ENCODE measurements around the gene COL1A2. TPM values are rescaled to one million over a fixed set of nuclear protein-coding genes. Genes with fewer than 3 reads are reported as not detected.

The COL1A2 gene
- polyA plus RNA-seq, 6 donors from 2014 or later, result 0.41 TPM; not detected in 5

DNA sequence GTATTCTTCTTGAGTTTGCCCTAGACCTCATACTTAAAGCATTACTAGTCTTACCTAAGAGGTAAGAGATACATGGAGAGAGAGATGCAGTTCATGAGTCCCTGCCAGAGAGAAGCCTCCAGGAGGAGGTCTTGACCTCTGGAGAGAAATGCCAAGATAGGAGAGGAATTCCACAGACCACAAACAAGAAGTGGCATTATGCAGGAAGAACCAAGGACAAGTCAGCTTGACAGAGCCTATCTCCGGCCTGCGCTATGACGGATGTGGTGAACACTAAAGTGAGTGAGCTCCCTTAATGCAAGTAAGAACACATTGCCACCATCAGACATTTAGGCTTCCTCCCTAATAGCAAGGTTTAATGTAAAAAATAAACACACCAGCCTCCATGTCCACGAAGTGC lies 27.9 kb upstream of the COL1A2 start:
- Mint-ChIP-seq H3K27ac (peak overlapping the region in 1 of 6 donors; percentile 48), H3K4me1 (no peaks in the 10 kb centered on the region), H3K36me3 (no peaks in the 10 kb centered on the region), H3K4me3 (peak overlapping the region in 2 of 8 donors; percentile 23 to 34), H3K9me3 (peaks cover 0 to 6% (median 3%) of the 10 kb centered on the region in 7 donors), H3K27me3 (peaks cover 0 to 31% (median 9%) of the 10 kb centered on the region in 3 donors)
- DNase-seq, result no peak
- no peak for ATAC-seq (ENCODE audit: low read depth in 2 of 2)

DNA sequence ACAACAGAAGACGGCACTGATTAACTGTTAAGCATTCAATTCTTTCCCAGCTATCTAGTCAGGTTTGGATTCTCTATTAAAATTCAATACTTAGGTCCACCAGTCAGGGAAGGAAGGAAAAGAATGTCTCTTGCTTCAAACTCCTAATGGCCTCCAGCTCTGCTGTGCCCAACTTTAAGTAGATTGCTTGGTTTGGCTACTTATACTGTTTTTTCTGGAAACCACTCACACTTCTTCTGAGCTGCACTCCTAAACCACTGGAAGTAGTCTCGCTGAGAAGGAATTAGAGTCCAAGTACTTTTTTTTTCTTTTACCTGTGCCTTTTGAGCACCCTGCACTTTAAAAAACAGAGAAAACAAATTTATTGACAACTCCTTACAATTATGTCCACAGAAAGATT lies 26.7 kb upstream of the COL1A2 start:
- H3K27ac Mint-ChIP-seq, result no peak overlapping the region
- H3K36me3 Mint-ChIP-seq, result no peaks in the 10 kb centered on the region
- DNase-seq, result no peak
- H3K4me3 Mint-ChIP-seq, result no peak overlapping the region
- no peak for ATAC-seq (ENCODE audit: low read depth in 2 of 2)
- peaks cover 0 to 4% (median 0%) of the 10 kb centered on the region in 7 donors for H3K9me3 Mint-ChIP-seq
- H3K27me3 Mint-ChIP-seq, result peaks cover 0 to 30% (median 5%) of the 10 kb centered on the region in 3 donors
- no peaks in the 10 kb centered on the region for H3K4me1 Mint-ChIP-seq

DNA sequence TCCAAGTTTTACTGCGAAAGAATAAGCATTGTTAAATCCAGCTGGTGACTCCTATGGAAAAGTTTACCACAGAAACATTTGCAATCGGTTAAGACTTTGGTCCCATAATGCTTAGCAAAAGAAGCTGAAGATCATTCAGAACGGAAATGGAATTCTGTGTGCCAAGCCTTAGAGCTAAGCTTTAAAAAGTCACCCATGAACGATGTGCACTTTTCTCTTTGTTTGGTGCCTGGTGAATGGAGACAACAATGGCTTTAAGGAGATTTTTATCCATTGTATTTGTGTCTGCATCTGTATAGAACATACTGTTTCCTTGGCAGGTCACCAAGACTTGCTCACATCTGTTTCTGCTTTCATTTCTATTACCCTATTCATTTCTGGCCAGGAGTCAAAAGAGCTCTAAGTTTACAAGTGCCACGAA lies 26.3 kb upstream of the COL1A2 start:
- H3K27me3 Mint-ChIP-seq, result peaks cover 0 to 30% (median under 1%) of the 10 kb centered on the region in 3 donors
- DNase-seq (no peak), ATAC-seq (ENCODE audit: low read depth in 2 of 2) (no peak)
- no peaks in the 10 kb centered on the region for H3K4me1 Mint-ChIP-seq
- H3K4me3 Mint-ChIP-seq, result no peak overlapping the region
- peak overlapping the region in 1 of 6 donors; percentile 2 for H3K27ac Mint-ChIP-seq
- H3K9me3 Mint-ChIP-seq, result no peaks in the 10 kb centered on the region
- no peaks in the 10 kb centered on the region for H3K36me3 Mint-ChIP-seq

DNA sequence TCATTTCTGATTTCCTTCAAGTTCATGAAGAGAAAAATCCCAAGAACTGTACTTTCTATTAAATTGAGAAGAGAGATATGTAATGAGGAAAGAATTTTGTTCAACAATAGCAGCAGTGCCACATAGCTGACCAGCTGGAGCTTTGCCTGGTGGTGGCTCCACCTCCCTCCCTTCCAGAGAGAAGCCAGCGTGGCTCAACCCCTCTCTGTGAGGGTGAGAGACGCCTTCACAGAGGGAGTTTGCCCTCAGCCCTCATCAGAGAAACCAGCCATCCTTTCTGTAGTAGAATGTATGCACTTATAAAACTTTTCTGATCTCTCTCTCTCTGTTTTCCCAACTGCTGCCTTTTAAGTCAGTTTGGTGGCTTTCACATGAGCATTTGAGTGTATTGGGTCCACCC lies 20.5 kb upstream of the COL1A2 start:
- DNase-seq (no peak), ATAC-seq (ENCODE audit: low read depth in 2 of 2) (no peak)
- Mint-ChIP-seq H3K27me3 (peaks cover 0 to 30% (median 15%) of the 10 kb centered on the region in 3 donors), H3K9me3 (no peaks in the 10 kb centered on the region), H3K4me3 (no peak overlapping the region), H3K36me3 (no peaks in the 10 kb centered on the region), H3K4me1 (no peaks in the 10 kb centered on the region), H3K27ac (no peak overlapping the region)

DNA sequence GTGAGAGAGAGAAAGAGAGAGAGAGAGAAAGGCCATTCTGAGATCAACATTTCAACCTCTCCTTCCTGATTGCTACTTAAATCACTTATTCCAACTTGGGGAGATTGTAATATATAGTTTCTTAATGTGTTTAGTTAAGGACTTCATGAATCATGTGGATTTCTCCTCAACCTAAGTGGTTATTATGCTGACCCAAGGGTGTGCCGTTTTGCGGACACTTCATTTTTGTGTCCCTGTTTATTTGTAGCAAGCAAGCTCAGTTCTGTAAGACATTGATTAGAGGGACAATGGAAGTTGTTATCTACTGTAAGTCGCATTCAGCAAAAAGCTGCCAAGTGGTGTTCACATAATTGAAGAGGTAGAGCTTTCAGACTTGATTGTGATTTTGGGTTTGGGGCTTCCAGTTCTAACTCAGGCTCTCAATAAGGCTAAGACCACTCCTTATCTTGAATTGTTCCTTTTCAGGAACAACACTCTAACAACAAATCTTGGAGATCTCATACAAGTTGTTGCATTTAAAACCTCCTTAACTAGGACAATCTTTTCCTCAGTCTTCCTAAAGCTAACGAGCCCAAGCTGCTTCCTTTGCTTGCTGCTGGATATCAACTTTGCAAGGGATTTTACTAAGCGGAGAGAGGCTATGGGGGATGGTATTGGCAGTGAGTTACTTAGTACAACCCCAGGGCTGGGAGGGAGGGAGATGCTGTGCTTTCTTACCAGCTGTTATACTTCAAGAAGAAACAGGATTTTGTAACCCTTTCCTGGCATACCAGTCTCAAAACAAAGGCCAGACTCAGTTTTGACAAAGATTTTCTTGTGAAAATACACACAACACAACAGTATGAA lies 19.8 kb upstream of the COL1A2 start:
- peaks cover 0 to 24% (median 15%) of the 10 kb centered on the region in 3 donors for H3K27me3 Mint-ChIP-seq
- no peak overlapping the region for H3K4me3 Mint-ChIP-seq
- H3K9me3 Mint-ChIP-seq, result no peaks in the 10 kb centered on the region
- no peak for DNase-seq
- ATAC-seq (ENCODE audit: low read depth in 2 of 2), result no peak
- H3K27ac Mint-ChIP-seq, result no peak overlapping the region
- no peaks in the 10 kb centered on the region for H3K36me3 Mint-ChIP-seq
- H3K4me1 Mint-ChIP-seq, result no peaks in the 10 kb centered on the region

DNA sequence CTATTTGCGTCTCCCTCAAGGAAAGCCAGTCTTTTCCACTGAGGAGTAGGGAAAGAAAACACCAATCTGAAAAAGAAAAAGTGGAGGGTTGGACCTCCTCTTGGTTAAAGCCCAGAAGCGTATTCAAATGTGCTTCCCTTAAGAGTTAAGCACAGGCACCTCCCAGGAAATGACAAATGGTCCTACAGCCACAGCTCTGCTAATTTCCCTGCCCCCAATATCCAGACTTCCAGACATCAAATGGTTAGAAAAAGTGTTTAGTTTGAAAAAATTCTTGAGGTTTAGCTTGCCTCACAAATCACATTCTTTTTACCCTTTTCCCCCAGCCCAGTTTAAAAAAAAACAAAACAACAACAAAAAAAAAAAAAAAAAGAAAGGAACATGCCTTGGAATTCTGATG lies 19.0 kb upstream of the COL1A2 start:
- no peaks in the 10 kb centered on the region for H3K4me1 Mint-ChIP-seq
- no peak overlapping the region for H3K4me3 Mint-ChIP-seq
- no peak for DNase-seq
- H3K36me3 Mint-ChIP-seq, result no peaks in the 10 kb centered on the region
- no peak overlapping the region for H3K27ac Mint-ChIP-seq
- no peak for ATAC-seq (ENCODE audit: low read depth in 2 of 2)
- peaks cover 0 to 22% (median 15%) of the 10 kb centered on the region in 3 donors for H3K27me3 Mint-ChIP-seq
- H3K9me3 Mint-ChIP-seq, result no peaks in the 10 kb centered on the region

DNA sequence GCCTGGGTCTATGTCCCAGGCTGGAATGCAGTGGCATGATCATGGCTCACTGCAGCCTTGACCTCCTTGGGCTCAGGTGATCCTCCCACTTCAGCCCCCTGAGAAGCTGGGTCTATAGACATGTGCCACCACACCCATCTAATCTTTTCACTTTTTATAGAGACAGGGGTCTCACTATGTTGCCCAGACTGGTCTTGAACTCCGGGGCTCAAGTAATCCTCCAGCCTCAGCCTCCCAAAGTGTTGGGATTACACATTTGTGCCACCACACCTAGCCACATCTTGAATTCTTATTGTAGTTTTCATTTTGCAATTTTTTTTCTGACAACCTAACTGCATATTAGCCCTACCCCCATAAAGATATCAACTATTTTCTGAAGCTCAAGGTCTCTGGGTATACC lies 18.4 kb upstream of the COL1A2 start:
- Mint-ChIP-seq H3K27me3 (peaks cover 0 to 22% (median 15%) of the 10 kb centered on the region in 3 donors), H3K4me3 (no peak overlapping the region), H3K9me3 (no peaks in the 10 kb centered on the region), H3K4me1 (no peaks in the 10 kb centered on the region), H3K27ac (no peak overlapping the region), H3K36me3 (no peaks in the 10 kb centered on the region)
- DNase-seq, result no peak
- no peak for ATAC-seq (ENCODE audit: low read depth in 2 of 2)

DNA sequence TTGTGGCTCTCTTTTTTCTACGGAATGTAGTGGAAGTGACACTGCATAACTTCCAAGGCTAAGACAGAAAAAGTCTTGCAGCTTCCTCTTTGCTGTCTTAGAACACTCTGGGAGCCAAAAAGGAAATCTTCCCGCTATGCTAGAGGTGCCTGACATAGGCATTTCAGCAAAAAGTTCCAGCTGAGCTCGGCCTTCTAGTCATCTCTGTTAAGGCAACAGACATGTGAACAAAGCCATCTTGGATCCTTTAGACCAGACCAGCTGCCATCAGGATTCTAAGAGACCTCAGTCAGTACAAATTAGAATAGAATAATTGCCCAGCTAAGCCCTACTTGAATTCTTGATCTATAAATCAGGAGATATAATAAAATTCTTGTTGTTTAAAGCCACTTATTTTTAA lies 16.3 kb upstream of the COL1A2 start:
- no peak overlapping the region for H3K4me3 Mint-ChIP-seq
- DNase-seq (no peak), ATAC-seq (ENCODE audit: low read depth in 2 of 2) (no peak)
- H3K27me3 Mint-ChIP-seq, result peaks cover 0 to 15% (median 10%) of the 10 kb centered on the region in 3 donors
- H3K36me3 Mint-ChIP-seq, result no peaks in the 10 kb centered on the region
- H3K27ac Mint-ChIP-seq, result no peak overlapping the region
- H3K4me1 Mint-ChIP-seq, result no peaks in the 10 kb centered on the region
- no peaks in the 10 kb centered on the region for H3K9me3 Mint-ChIP-seq

DNA sequence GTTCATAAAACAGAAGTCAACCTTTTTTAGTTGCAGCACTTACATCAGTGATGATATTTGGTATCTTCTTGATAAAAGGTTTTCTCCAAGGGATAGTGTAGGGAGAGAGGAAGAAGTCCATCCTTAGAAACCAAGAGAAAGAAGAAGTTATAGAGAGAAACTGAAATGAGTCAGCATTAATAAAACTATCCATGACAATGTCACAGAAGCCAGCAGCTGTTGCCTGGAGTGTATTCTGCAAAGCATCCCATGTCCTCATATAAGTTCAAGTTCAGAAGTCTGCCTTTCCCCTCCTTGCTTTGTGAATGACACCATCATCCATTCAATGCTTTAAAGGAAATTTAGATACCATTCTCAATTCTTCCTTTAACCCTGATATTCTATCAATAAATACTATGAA lies 14.4 kb upstream of the COL1A2 start:
- Mint-ChIP-seq H3K27ac (no peak overlapping the region), H3K9me3 (no peaks in the 10 kb centered on the region), H3K4me3 (no peak overlapping the region), H3K4me1 (no peaks in the 10 kb centered on the region), H3K36me3 (no peaks in the 10 kb centered on the region), H3K27me3 (peaks cover 0 to 10% (median 8%) of the 10 kb centered on the region in 3 donors)
- ATAC-seq (ENCODE audit: low read depth in 2 of 2) (no peak), DNase-seq (no peak)

DNA sequence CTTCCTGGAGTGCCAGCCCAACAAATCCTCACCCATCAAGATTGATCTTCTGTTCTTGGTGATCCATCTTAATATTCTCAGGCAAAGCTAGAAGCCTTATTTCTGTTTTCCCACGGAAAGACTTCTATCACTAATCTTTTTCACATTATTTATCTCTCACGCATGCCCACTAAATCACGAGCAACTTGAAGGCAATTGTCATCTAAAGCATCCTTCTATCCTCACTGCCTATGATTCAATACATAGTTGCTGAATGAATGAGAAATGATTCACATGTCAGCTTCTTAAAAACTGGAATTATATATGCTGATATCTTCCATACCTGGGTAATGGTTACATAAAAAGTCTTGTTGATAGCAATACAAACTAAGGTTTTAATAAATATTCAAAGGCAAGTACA lies 12.6 kb upstream of the COL1A2 start:
- Mint-ChIP-seq H3K4me3 (no peak overlapping the region), H3K36me3 (no peaks in the 10 kb centered on the region), H3K27me3 (peaks cover 0 to 8% (median 7%) of the 10 kb centered on the region in 3 donors), H3K4me1 (no peaks in the 10 kb centered on the region), H3K9me3 (no peaks in the 10 kb centered on the region), H3K27ac (no peak overlapping the region)
- no peak for ATAC-seq (ENCODE audit: low read depth in 2 of 2)
- DNase-seq, result no peak

DNA sequence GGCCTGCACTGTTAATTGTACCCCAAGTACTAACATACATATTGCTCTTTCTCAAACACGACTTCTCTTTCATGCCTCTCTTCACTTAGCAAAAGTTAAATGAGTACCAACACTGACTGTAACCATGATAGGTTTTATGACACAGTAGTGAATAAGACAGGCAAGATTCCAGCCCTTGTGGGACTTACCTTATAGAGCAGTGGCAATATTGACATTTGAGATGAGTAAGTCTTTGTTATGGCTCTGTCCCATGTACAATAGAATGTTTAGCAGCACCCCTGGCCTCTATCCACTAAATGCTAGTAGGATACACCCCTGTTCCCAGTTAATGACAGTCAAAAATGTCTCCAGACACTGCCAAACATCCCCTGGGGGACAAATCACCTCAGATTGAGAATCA lies 11.9 kb upstream of the COL1A2 start:
- no peak overlapping the region for H3K4me3 Mint-ChIP-seq
- DNase-seq, result no peak
- no peaks in the 10 kb centered on the region for H3K9me3 Mint-ChIP-seq
- H3K36me3 Mint-ChIP-seq, result no peaks in the 10 kb centered on the region
- peaks cover 0 to 2% (median under 1%) of the 10 kb centered on the region in 3 donors for H3K27me3 Mint-ChIP-seq
- H3K4me1 Mint-ChIP-seq, result no peaks in the 10 kb centered on the region
- H3K27ac Mint-ChIP-seq, result no peak overlapping the region
- no peak for ATAC-seq (ENCODE audit: low read depth in 2 of 2)

DNA sequence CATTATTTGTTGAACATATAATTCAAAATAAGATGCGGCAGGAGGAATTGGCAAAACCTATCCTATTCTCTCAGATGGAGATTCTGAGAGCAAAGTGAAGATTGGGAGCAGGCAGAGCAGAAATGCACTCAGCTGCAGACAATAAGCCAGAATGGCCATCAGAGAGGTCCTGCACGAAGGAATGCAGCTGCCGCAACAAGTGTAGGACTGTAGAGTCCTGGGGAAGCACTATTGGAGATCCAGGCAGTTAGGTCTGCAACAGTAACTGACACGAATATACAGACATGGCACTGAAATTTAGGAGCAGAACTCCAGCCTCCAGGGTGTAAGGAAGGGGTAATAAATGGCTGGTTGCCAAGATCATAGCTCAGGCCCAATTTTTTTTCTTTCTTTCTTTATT lies 10.4 kb upstream of the COL1A2 start:
- peaks cover 0 to 4% (median 2%) of the 10 kb centered on the region in 3 donors for H3K27me3 Mint-ChIP-seq
- H3K36me3 Mint-ChIP-seq, result no peaks in the 10 kb centered on the region
- H3K4me3 Mint-ChIP-seq, result no peak overlapping the region
- ATAC-seq (ENCODE audit: low read depth in 2 of 2) (no peak), DNase-seq (no peak)
- H3K27ac Mint-ChIP-seq, result no peak overlapping the region
- no peaks in the 10 kb centered on the region for H3K9me3 Mint-ChIP-seq
- no peaks in the 10 kb centered on the region for H3K4me1 Mint-ChIP-seq

DNA sequence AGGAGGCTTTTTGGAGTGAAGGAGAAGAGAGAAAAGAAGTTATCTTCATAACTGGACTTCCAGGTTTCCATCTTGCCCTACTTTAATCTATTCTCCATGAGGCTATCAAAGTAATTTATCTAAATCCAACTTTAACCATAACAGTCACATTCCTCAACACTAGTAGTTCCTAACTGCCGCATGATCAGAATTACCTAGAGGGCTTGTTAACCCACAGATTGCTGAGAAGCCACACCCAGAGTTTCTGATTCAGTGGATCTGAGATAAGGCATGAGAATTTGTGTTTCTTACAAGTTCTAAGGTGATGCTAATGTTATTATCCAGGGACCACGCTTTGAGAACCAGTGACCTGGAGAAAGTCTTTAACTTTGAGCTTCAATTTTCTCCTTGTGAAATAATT lies 8.3 kb upstream of the COL1A2 start:
- Mint-ChIP-seq H3K27me3 (peaks cover 0 to 19% (median 8%) of the 10 kb centered on the region in 3 donors), H3K4me3 (no peak overlapping the region)
- ATAC-seq (ENCODE audit: low read depth in 2 of 2), result no peak

DNA sequence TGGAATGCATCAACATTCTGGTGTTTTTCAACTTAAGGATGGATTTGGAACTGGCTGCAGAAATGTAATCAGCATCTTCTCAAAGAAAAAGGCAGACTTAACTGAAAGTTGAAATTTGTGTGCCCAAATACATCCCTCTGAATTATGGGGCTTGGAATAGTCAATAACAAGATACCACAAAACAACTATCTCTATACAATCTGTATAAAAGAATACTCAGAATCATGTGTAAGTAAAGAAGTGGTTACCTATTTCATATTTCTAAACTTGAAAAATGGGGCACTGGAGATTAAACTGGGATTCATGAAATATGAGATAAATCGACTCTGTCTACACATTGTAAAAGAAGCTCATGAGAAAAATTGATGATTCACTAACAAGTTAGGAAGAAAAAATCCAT lies 6.2 kb upstream of the COL1A2 start:
- no peak for DNase-seq
- H3K36me3 Mint-ChIP-seq, result no peaks in the 10 kb centered on the region

More for the DNA sequence above, 8.3 kb upstream of the COL1A2 start:
- H3K27ac Mint-ChIP-seq, result no peak overlapping the region
- no peaks in the 10 kb centered on the region for H3K36me3 Mint-ChIP-seq
- peaks cover 0 to 4% (median 0%) of the 10 kb centered on the region in 7 donors for H3K9me3 Mint-ChIP-seq
- H3K4me1 Mint-ChIP-seq, result no peaks in the 10 kb centered on the region
- DNase-seq, result no peak

More for the DNA sequence above, 6.2 kb upstream of the COL1A2 start:
- Mint-ChIP-seq H3K27ac (no peak overlapping the region), H3K4me3 (no peak overlapping the region), H3K27me3 (peaks cover 0 to 29% (median 15%) of the 10 kb centered on the region in 3 donors), H3K9me3 (peaks cover 0 to 4% (median 0%) of the 10 kb centered on the region in 7 donors), H3K4me1 (peaks cover 0 to 14% (median 10%) of the 10 kb centered on the region in 3 donors)
- ATAC-seq (ENCODE audit: low read depth in 2 of 2), result no peak

Data from naive B cell (primary cell).